ENCODE data around the gene TOR1B.
A peak's percentile ranks its signal among the peaks of the same experiment; 100 is the strongest.

The TOR1B gene

DNA sequence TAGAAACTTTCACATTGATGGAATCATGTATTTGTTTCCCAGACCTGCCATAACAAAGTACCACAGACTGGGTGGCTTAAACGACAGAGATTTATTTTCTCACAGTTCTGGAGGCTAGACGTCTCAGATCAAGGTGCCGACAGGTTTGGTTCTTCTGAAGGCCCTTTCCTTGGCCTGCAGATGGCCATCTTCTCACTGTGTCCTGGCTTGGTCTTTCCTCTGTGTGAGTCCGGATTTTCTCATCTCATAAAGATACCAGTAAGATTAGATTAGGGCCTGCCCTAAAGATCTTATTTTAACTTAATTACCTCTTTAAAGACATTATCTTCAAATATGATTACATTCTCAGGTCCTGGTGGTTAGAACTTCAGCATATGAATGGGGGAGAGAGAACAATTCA, 38.1 kb downstream of the TOR1B start:
- Mint-ChIP-seq H3K36me3 (ENCODE audit: insufficient read depth) (peaks cover 15% of the 10 kb centered on the region), H3K4me1 (peaks cover 39% of the 10 kb centered on the region), H3K27me3 (no peaks in the 10 kb centered on the region), H3K27ac (ENCODE audit: low read depth) (no peak overlapping the region), H3K4me3 (no peak overlapping the region), H3K9me3 (no peaks in the 10 kb centered on the region)
- DNase-seq (ENCODE audit: low spot score in 2 of 2): no peak
- ATAC-seq (replicated peaks; ENCODE audit: extremely low read depth, poor library complexity, severe bottlenecking): no peak

DNA sequence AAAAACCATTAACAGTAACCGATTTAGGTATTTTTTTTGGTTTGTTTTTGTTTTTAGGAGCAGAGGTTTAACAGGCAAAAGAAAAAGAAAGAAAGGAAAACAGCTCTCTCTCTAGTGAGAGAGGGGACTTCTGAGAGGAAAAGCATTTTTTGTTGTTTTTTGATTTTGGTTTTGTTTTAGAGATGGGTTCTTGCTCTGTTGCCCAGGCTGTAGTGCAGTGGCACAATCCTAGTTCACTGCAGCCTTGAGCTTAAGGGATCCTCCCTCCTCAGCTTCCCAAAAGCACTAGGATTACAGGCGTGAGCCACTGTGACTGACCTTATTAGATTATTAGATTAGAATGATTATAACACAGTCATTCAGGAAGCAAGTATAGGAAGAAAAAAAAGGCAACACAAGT, 42.4 kb downstream of the TOR1B start:
- Mint-ChIP-seq H3K9me3 (no peaks in the 10 kb centered on the region), H3K27ac (ENCODE audit: low read depth) (no peak overlapping the region), H3K36me3 (ENCODE audit: insufficient read depth) (peaks cover 22% of the 10 kb centered on the region), H3K27me3 (no peaks in the 10 kb centered on the region), H3K4me3 (no peak overlapping the region), H3K4me1 (peaks cover 17% of the 10 kb centered on the region)
- ATAC-seq (replicated peaks; ENCODE audit: extremely low read depth, poor library complexity, severe bottlenecking) (no peak), DNase-seq (ENCODE audit: low spot score in 2 of 2) (no peak)

DNA sequence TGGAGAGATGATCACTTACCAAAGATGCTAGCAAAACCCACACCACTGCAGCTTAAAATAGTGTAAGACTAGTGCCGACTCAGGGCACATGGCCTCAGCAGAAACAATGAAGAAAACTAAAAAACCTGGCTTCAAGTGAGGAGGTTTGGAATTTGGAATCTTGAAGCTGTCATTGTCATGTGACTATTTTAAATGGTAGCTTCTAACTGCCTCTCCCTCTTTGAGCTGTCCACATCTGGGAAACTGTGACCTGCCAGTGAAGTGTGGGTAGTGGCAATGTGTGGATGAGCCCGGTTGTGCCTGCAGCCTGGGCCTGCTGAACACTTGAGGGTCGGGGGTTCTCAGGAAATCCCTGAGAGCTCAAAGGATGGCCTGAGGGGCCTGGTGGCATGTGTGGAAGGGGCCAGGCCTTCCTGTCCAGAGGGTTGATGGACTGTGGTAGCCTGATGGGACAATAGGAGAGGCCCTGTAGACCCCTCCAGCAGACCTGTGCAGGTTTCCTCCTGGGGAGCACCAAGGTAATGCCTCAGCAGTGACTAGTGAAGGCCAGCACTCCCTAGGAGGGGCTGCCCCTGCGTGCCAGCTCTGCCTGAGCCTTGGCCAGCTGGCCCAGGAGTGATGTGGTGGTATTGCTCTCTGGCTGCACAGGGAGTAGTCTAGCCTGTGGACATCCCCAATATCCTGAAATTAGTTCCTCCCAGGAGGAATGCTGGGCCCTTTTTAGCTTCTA, 45.9 kb downstream of the TOR1B start:
- peaks cover 20% of the 10 kb centered on the region for H3K4me1 Mint-ChIP-seq
- peaks cover 35% of the 10 kb centered on the region for H3K36me3 Mint-ChIP-seq (ENCODE audit: insufficient read depth)
- H3K27ac Mint-ChIP-seq (ENCODE audit: low read depth): no peak overlapping the region
- H3K27me3 Mint-ChIP-seq: no peaks in the 10 kb centered on the region
- no peaks in the 10 kb centered on the region for H3K9me3 Mint-ChIP-seq
- DNase-seq (ENCODE audit: low spot score in 2 of 2) (no peak), ATAC-seq (replicated peaks; ENCODE audit: extremely low read depth, poor library complexity, severe bottlenecking) (no peak)
- no peak overlapping the region for H3K4me3 Mint-ChIP-seq

DNA sequence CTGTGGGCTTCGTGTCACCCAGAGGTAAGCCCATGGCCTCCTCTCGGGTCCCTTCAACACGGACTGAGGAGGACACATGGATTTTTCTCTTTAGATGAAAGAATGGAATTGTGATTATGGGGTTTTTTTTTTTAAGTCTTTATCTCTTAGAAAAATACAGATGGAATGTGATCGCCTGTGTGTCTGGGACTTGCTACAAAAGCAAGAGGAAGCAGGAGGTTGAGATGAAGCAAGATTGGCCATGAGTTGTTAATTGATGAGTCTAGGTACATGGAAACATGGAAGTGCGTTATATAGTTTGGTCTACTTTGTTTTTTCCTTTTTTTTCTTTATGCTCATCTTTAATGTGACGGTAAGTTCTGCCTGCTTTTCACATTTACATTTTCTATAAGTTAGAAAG, 46.9 kb downstream of the TOR1B start:
- no peak for DNase-seq (ENCODE audit: low spot score in 2 of 2)
- H3K9me3 Mint-ChIP-seq: no peaks in the 10 kb centered on the region
- H3K27ac Mint-ChIP-seq (ENCODE audit: low read depth): no peak overlapping the region
- H3K4me3 Mint-ChIP-seq: no peak overlapping the region
- H3K27me3 Mint-ChIP-seq: no peaks in the 10 kb centered on the region
- ATAC-seq (replicated peaks; ENCODE audit: extremely low read depth, poor library complexity, severe bottlenecking): no peak
- peaks cover 30% of the 10 kb centered on the region for H3K4me1 Mint-ChIP-seq
- H3K36me3 Mint-ChIP-seq (ENCODE audit: insufficient read depth): peaks cover 37% of the 10 kb centered on the region

DNA sequence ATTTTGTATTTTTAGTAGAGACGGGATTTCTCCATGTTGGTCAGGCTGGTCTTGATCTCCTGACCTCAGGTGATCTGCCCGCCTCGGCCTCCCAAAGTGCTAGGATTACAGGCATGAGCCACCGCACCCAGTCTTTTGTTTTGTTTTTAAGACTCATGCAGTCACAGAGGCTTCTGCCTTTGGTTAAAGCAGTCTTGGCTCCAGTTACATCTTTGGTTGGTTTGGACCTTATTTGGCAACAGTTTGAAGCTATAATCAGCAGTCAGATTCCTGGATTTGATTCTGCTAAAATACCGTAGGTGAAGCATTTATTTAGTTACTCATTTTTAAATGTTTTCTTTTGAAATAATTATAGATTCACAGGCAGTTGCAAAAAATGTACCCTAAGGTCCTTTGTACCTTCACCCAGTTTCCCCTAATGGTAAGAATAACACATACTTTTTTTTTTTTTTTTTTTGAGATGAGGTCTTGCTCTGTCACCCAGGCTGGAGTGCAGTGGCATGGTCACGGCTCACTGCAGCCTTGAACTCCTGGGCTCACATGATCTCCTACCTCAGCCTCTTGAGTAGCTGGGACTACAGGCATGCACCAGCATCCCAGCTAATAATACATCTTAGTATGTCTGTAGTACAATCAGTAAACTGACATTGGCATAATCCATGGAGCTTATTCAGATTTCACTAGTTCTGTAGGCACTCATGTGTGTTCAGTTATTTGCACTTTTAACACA, 48.0 kb downstream of the TOR1B start:
- no peaks in the 10 kb centered on the region for H3K27me3 Mint-ChIP-seq
- peaks cover 38% of the 10 kb centered on the region for H3K36me3 Mint-ChIP-seq (ENCODE audit: insufficient read depth)
- ATAC-seq (replicated peaks; ENCODE audit: extremely low read depth, poor library complexity, severe bottlenecking) (no peak), DNase-seq (ENCODE audit: low spot score in 2 of 2) (no peak)
- H3K4me1 Mint-ChIP-seq: peaks cover 34% of the 10 kb centered on the region
- no peak overlapping the region for H3K27ac Mint-ChIP-seq (ENCODE audit: low read depth)
- H3K9me3 Mint-ChIP-seq: no peaks in the 10 kb centered on the region
- no peak overlapping the region for H3K4me3 Mint-ChIP-seq

DNA sequence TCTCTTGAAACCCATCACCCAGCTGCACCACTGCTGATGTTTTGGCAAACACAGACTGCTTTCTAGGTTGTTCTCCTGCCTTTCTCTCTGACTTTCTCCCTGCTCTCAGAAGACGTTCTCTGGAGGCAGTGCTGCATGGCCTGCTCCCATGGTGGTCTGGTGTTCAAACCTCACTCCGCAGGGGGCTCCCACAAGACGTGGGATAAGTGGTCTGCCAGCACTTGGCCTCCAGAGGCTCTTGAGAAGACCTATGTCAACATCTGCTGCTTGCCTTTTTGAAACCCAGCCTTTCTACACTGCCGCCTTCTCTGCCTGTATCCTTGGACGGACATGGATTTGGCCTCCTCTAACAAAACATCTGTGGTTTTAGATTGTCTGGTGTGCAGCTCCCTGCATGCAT, 48.8 kb downstream of the TOR1B start:
- H3K27ac Mint-ChIP-seq (ENCODE audit: low read depth): no peak overlapping the region
- no peak overlapping the region for H3K4me3 Mint-ChIP-seq
- peaks cover 34% of the 10 kb centered on the region for H3K4me1 Mint-ChIP-seq
- no peak for DNase-seq (ENCODE audit: low spot score in 2 of 2)
- peaks cover 40% of the 10 kb centered on the region for H3K36me3 Mint-ChIP-seq (ENCODE audit: insufficient read depth)
- H3K9me3 Mint-ChIP-seq: no peaks in the 10 kb centered on the region
- H3K27me3 Mint-ChIP-seq: no peaks in the 10 kb centered on the region
- ATAC-seq (replicated peaks; ENCODE audit: extremely low read depth, poor library complexity, severe bottlenecking): no peak

DNA sequence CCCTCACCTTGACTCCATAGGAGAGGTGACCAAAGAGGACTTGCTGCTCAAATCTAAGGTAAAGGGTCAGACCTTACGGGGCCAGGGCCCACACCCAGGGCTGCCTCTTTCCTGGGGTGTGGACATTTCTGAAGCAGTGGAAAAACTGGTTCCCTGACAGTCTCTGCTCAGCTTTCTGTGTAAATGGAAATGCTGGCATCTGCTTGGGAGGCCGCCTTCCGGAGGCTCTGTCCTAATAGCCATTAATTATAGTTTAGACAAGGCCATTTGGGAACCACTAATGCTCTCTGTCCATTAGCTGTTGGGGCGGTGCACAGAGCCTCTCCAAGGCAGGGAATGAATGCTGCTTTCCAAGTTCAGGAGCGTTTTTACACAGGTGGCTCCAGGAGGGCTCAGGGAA, 49.6 kb downstream of the TOR1B start:
- Mint-ChIP-seq H3K4me1 (peaks cover 34% of the 10 kb centered on the region), H3K4me3 (no peak overlapping the region), H3K27ac (ENCODE audit: low read depth) (no peak overlapping the region), H3K27me3 (no peaks in the 10 kb centered on the region), H3K36me3 (ENCODE audit: insufficient read depth) (peaks cover 44% of the 10 kb centered on the region), H3K9me3 (no peaks in the 10 kb centered on the region)
- no peak for DNase-seq (ENCODE audit: low spot score in 2 of 2)
- no peak for ATAC-seq (replicated peaks; ENCODE audit: extremely low read depth, poor library complexity, severe bottlenecking)

DNA sequence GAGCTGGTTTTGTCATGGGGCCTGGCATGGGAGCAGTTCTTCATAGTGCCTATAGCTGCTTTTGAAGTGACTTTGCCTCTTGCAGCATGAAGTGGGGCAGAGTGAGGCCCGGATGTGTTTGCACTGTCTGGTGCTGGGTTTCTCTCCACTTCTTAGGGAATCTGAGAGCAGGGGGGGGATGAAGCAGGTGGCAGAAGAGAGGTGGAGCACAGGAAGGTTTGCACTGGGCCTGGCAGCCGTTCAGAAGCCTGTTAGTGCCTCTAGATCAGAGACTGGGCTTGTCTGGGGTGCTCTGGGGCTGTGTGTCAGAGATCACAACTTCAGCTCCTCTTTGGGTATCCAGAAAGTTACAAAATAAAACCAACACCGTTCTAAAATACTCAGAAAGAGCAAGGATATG, 50.6 kb downstream of the TOR1B start:
- Mint-ChIP-seq H3K36me3 (ENCODE audit: insufficient read depth) (peaks cover 46% of the 10 kb centered on the region), H3K4me3 (peak overlapping the region; percentile 62), H3K9me3 (no peaks in the 10 kb centered on the region), H3K27me3 (no peaks in the 10 kb centered on the region), H3K27ac (ENCODE audit: low read depth) (peak overlapping the region; percentile 51), H3K4me1 (peaks cover 34% of the 10 kb centered on the region)
- ATAC-seq (replicated peaks; ENCODE audit: extremely low read depth, poor library complexity, severe bottlenecking): no peak
- no peak for DNase-seq (ENCODE audit: low spot score in 2 of 2)

DNA sequence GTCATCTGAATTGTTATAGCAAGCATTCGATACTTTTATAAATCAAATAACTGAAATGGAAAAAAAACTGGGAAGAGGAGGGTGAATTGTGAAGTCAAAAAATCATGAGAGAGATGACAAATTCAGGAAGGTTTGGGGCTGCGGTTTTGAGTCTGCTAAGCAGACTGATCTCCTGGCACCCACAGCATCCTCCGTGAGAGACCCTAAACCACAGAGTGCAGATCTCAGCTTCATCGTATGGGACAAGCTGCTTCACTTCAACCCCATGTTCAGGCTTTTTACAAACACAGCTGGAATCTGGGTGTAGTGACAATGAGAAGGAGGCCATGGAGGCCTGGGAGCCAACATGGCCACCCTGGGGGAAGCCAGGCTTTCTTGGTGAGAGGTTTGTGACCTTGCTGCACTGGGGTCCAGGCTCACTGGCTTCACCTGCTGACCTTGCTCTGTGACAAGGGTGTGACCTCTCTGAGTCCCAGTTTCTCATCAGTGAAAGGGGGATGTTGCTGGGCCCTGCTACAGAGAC, 51.7 kb downstream of the TOR1B start:
- no peak for DNase-seq (ENCODE audit: low spot score in 2 of 2)
- no peaks in the 10 kb centered on the region for H3K9me3 Mint-ChIP-seq
- peaks cover 48% of the 10 kb centered on the region for H3K36me3 Mint-ChIP-seq (ENCODE audit: insufficient read depth)
- H3K4me1 Mint-ChIP-seq: peaks cover 32% of the 10 kb centered on the region
- H3K27ac Mint-ChIP-seq (ENCODE audit: low read depth): peak overlapping the region; percentile 51
- ATAC-seq (replicated peaks; ENCODE audit: extremely low read depth, poor library complexity, severe bottlenecking): peak; percentile 80
- no peaks in the 10 kb centered on the region for H3K27me3 Mint-ChIP-seq
- H3K4me3 Mint-ChIP-seq: peak overlapping the region; percentile 62

DNA sequence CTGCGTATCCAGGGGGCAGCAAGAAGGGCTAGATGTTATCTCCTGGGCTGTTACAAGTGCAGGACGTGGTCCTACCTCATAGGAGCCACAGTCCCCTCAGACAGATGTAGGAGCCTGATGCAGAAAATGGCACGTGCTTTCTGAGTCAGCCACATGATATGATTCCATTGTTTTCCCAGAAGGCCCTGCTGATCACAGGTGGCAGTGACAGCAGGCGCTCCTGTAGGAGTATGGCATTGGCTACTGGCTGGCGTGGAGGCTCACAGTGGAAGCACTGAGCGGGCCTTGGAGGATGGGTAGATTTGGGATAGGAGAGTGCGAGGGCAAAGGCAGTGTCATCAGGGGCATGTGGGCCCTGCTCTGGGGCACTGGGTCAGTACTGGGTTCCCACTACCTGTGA, 54.2 kb downstream of the TOR1B start:
- Mint-ChIP-seq H3K27me3 (no peaks in the 10 kb centered on the region), H3K4me3 (no peak overlapping the region), H3K4me1 (peaks cover 35% of the 10 kb centered on the region), H3K27ac (ENCODE audit: low read depth) (no peak overlapping the region), H3K36me3 (ENCODE audit: insufficient read depth) (peaks cover 41% of the 10 kb centered on the region), H3K9me3 (no peaks in the 10 kb centered on the region)
- DNase-seq (ENCODE audit: low spot score in 2 of 2): no peak
- ATAC-seq (replicated peaks; ENCODE audit: extremely low read depth, poor library complexity, severe bottlenecking): no peak

DNA sequence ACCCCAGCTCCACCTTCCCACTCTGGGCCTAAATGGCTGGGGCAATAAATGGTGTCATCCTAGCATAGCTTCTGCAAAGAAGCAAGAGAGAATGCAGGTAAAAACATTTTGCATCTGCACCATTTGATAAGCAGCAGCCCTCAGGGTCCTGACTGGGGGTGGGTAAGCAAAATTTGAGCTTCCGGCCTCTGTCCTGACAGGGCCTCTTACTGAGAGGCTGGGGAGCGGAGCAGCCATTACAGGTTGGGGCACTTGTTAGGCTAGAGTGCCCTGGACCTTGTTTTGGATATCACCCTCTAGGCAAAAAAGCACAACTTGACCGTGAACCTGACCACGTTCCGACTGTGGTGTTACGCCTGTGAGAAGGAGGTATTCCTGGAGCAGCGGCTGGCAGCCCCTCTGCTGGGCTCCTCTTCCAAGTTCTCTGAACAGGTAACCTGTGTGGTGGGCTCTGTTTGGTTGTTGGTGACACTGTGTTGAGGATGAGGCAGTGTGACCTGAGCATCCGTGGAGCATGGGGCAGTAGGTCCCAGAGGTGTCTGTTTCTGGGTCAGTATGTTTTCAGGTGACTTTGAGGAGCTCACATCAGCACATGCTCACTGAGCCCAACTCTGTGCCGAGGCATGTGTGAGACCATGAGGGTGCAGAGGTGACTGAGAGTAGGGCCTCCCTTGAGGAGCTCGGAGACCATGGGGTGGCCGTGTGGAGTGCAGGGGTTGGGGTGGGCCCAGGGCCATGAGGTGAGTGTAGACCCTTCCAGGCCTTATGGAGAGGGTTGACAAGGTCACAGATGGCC, 55.4 kb downstream of the TOR1B start:
- Mint-ChIP-seq H3K4me3 (no peak overlapping the region), H3K4me1 (peaks cover 38% of the 10 kb centered on the region), H3K36me3 (ENCODE audit: insufficient read depth) (peaks cover 41% of the 10 kb centered on the region), H3K27ac (ENCODE audit: low read depth) (no peak overlapping the region), H3K27me3 (no peaks in the 10 kb centered on the region), H3K9me3 (no peaks in the 10 kb centered on the region)
- no peak for ATAC-seq (replicated peaks; ENCODE audit: extremely low read depth, poor library complexity, severe bottlenecking)
- no peak for DNase-seq (ENCODE audit: low spot score in 2 of 2)

All from central memory CD8-positive, alpha-beta T cell (primary cell).